WTC11 (cell line): ENCODE results near the gene POP4.

Experiments
- AFF4 ChIP-seq: sonication (generic); formaldehyde crosslinking; IDR thresholded peaks from 2 replicates; pipeline ENCODE4 v1.8.1; 2023; ENCODE audit warnings: mild to moderate bottlenecking, missing genetic modification reagents, borderline replicate concordance
- CTCF ChIP-seq: fragments of 200-600 bp; IDR thresholded peaks from 2 replicates; pipeline ENCODE4 v1.8.0; 2022; ENCODE audit warnings: antibody characterized with exemption
- ETV6 ChIP-seq: sonication (generic); formaldehyde crosslinking; IDR thresholded peaks from 2 replicates; pipeline ENCODE4 v1.8.1; 2022; ENCODE audit warnings: mild to moderate bottlenecking, missing genetic modification reagents
- FOXK1 ChIP-seq: sonication (generic); formaldehyde crosslinking; IDR thresholded peaks from 2 replicates; pipeline ENCODE4 v1.8.0; 2022; ENCODE audit warnings: mild to moderate bottlenecking, moderate library complexity, missing genetic modification reagents
- FOXP1 ChIP-seq: sonication (generic); formaldehyde crosslinking; IDR thresholded peaks from 2 replicates; pipeline ENCODE4 v1.8.0; 2022; ENCODE audit warnings: missing genetic modification reagents, mild to moderate bottlenecking, moderate library complexity, borderline replicate concordance
- JUN ChIP-seq: sonication (generic); formaldehyde crosslinking; IDR thresholded peaks from 2 replicates; pipeline ENCODE4 v1.8.0; 2023; ENCODE audit warnings: mild to moderate bottlenecking, missing genetic modification reagents
- NR2C2 ChIP-seq: sonication (generic); formaldehyde crosslinking; IDR thresholded peaks from 2 replicates; pipeline ENCODE4 v1.8.0; 2022; ENCODE audit warnings: mild to moderate bottlenecking, missing genetic modification reagents
- TEAD4 ChIP-seq: sonication (generic); formaldehyde crosslinking; IDR thresholded peaks from 2 replicates; pipeline ENCODE4 v1.8.0; 2022; ENCODE audit warnings: mild to moderate bottlenecking, missing genetic modification reagents
- TF ChIP-seq, protein P1 (sequence below): sonication (generic); formaldehyde crosslinking; IDR thresholded peaks from 2 replicates; pipeline ENCODE4 v1.8.1; 2023; ENCODE audit warnings: mild to moderate bottlenecking, missing genetic modification reagents

- TF ChIP-seq CTCF (no peak), FOXK1 (CRISPR knock-in tag) (no peak), NR2C2 (no peak), TEAD4 (CRISPR knock-in tag) (no peak), JUN (CRISPR knock-in tag) (no peak), ETV6 (no peak), AFF4 (CRISPR knock-in tag) (no peak), FOXP1 (CRISPR knock-in tag) (no peak)
- TF ChIP-seq, protein P1, sequence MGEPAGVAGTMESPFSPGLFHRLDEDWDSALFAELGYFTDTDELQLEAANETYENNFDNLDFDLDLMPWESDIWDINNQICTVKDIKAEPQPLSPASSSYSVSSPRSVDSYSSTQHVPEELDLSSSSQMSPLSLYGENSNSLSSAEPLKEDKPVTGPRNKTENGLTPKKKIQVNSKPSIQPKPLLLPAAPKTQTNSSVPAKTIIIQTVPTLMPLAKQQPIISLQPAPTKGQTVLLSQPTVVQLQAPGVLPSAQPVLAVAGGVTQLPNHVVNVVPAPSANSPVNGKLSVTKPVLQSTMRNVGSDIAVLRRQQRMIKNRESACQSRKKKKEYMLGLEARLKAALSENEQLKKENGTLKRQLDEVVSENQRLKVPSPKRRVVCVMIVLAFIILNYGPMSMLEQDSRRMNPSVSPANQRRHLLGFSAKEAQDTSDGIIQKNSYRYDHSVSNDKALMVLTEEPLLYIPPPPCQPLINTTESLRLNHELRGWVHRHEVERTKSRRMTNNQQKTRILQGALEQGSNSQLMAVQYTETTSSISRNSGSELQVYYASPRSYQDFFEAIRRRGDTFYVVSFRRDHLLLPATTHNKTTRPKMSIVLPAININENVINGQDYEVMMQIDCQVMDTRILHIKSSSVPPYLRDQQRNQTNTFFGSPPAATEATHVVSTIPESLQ (CRISPR knock-in tag) = no peak
Observed at GRCh38 chr19:29644210-29644609, 38.1 kb downstream of the POP4 start.
